K562 (cell line): ENCODE results near the gene KIF18B. TPM values are rescaled to one million over a fixed set of nuclear protein-coding genes. Genes with fewer than 3 reads are reported as not detected.

ENCODE experiments used
- CBX8 ChIP-seq: fragments of 200-600 bp; sonication (generic); IDR thresholded peaks from 2 replicates; pipeline ENCODE4 v1.6.1; 2012; ENCODE audit warnings: borderline replicate concordance, mixed run types, low read depth, mild to moderate bottlenecking, moderate library complexity, mixed read lengths, low read length, control low read depth, inconsistent platforms; ENCODE audit not compliant: poor library complexity, severe bottlenecking; ENCODE audit errors: extremely low read depth
- E2F8 ChIP-seq: fragments of 450-650 bp; IDR thresholded peaks from 2 replicates; pipeline ENCODE4 v1.7.1; 2018; ENCODE audit warnings: mild to moderate bottlenecking, low read depth; ENCODE audit not compliant: partially characterized antibody
- GTF2F1 ChIP-seq: IDR thresholded peaks from 2 replicates; pipeline ENCODE4 v1.6.1; 2011; ENCODE audit warnings: low read depth, low read length, improper control_type of control experiment
- HDAC3 ChIP-seq: fragments of 450-650 bp; IDR thresholded peaks from 2 replicates; pipeline ENCODE4 v1.6.1; 2018; ENCODE audit warnings: borderline replicate concordance, mild to moderate bottlenecking, moderate library complexity; ENCODE audit not compliant: partially characterized antibody
- KLF1 ChIP-seq: fragments of 450-650 bp; IDR thresholded peaks from 2 replicates; pipeline ENCODE4 v1.6.1; 2016; ENCODE audit warnings: missing genetic modification characterization, missing compliant biosample characterization
- KLF10 ChIP-seq: fragments of 250-450 bp; sonication (Bioruptor Pico); IDR thresholded peaks from 2 replicates; pipeline ENCODE4 v1.6.1; 2021; ENCODE audit warnings: matching md5 sums
- SOX6 ChIP-seq: fragments of 450-650 bp; IDR thresholded peaks from 2 replicates; pipeline ENCODE4 v1.6.1; 2014; ENCODE audit warnings: mild to moderate bottlenecking
- THRB ChIP-seq: fragments of 450-650 bp; formaldehyde crosslinking; conservative IDR thresholded peaks from 2 replicates; pipeline ENCODE4 v1.4.0; 2022; ENCODE audit warnings: mild to moderate bottlenecking, missing genetic modification characterization
- TOE1 ChIP-seq, 2 experiments: fragments of 450-650 bp in 1 of 2; sonication (generic) in 1 of 2; formaldehyde crosslinking in 1 of 2; IDR thresholded peaks; 2 replicates each; pipeline versions ENCODE4 v1.7.1 to v1.8.0; 2016 to 2022; ENCODE audit warnings: borderline replicate concordance in 2 of 2, mild to moderate bottlenecking in 2 of 2, antibody characterized with exemption in 1 of 2, inconsistent platforms in 1 of 2, low read depth in 1 of 2, missing genetic modification reagents in 1 of 2, moderate library complexity in 1 of 2
- USF2 ChIP-seq: sonication (generic); formaldehyde crosslinking; IDR thresholded peaks from 2 replicates; pipeline ENCODE4 v1.5.0; 2020; ENCODE audit warnings: missing genetic modification reagents
- ZFP36 ChIP-seq: fragments of 150-350 bp; IDR thresholded peaks from 2 replicates; pipeline ENCODE4 v1.6.1; 2018; ENCODE audit warnings: low read length, low read depth; ENCODE audit not compliant: partially characterized antibody
- ZNF253 ChIP-seq: fragments of 250-450 bp; sonication (Bioruptor Pico); conservative IDR thresholded peaks from 2 replicates; pipeline ENCODE4 v1.6.1; 2021; ENCODE audit warnings: mild to moderate bottlenecking
- ZNF561 ChIP-seq: fragments of 450-650 bp; formaldehyde crosslinking; conservative IDR thresholded peaks from 2 replicates; pipeline ENCODE4 v1.4.0; 2020; ENCODE audit warnings: mild to moderate bottlenecking, moderate library complexity
- ZNF766 ChIP-seq: fragments of 200-800 bp; sonication (Bioruptor generic); conservative IDR thresholded peaks from 2 replicates; pipeline ENCODE4 v1.6.1; 2016; ENCODE audit warnings: missing genetic modification characterization, missing compliant biosample characterization
- polyA plus RNA-seq, 8 experiments: library from polyadenylated mRNA; depleted of rRNA in 4 of 8; stranded (reverse) in 5 of 8; unstranded in 3 of 8; fragments of >200 nt; fragmentation: Nextera tagmentation in 2 of 8; fragmentation: Illumina TruSeq in 1 of 8; extraction: Ambion mirVana in 2 of 8; extraction: Trizol in 1 of 8; gene quantifications; 2 replicates each; pipeline versions ENCODE4 v1.2.1 to v1.2.3, GENCODE V29; 2011 to 2014; ENCODE audit warnings: inconsistent platforms in 1 of 8, missing spikeins in 1 of 8
- total RNA-seq, 7 experiments: library from RNA; depleted of rRNA in 6 of 7; stranded (reverse); fragments of >200 nt in 6 of 7; fragmentation: Illumina TruSeq in 2 of 7; extraction: Trizol in 2 of 7; gene quantifications; 2 replicates each; pipeline versions ENCODE4 v1.2.1 to v1.2.3, GENCODE V29; 2011 to 2021; ENCODE audit warnings: low replicate concordance in 1 of 7
- TF ChIP-seq, protein P1 (sequence below): sonication (generic); formaldehyde crosslinking; IDR thresholded peaks from 2 replicates; pipeline ENCODE4 v1.8.1; 2023; ENCODE audit warnings: mild to moderate bottlenecking, missing genetic modification reagents
- TF ChIP-seq, protein P2 (sequence below): fragments of 450-650 bp; IDR thresholded peaks from 2 replicates; pipeline ENCODE4 v1.6.1; 2014; ENCODE audit warnings: low read depth, mild to moderate bottlenecking, moderate library complexity, borderline replicate concordance

The KIF18B gene
- total and polyA plus RNA-seq, 9 of the 15 experiments (the other 6 are each of a cell fraction or from before 2014, with no cell fraction given): 2.0 to 42.8 (median 13.2) TPM

DNA sequence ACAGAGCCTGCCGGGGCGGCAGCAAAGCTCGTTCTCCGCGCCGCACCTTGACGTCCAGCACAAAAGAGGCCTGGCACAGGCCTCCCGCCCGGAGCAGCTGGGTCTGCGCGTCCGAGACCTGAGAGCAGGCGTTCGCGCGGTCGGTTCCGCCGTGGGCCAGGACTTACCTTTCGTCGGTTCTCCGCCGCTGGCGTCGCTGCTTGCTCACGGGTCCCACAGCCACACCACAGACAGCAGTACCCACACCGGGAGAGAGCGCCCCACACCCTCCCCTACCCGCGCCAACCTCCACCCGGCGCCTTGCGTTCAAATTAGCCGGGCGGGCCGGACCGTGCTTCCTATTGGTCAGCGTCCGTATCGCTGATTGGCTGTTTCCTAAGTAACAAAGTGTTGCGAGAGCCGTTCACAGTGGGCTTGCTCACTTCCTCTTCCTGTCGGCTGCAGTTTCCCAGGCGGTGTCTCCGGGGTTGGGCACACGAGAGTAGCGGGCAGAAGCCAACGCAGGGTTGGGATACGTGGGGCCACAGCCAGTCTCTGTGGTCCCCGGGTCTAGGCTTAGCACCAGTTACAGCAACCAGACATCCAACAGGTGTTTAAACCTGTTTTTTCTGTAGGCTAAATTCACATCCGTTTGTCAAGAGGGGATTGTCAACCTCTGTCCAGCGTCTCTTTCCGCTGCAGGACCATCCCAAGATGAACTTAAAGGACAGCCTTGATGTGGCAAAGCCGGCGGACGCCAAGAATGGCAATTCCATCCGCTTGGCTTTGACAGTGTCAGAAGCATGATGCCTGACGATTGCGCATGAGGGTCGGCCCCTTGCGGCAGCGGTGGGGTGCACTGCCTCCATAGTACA lies at the start of gene KIF18B (continued):
- TF ChIP-seq E2F8 (peak; percentile 64), CBX8 (no peak), ZNF561 (CRISPR knock-in tag) (no peak), USF2 (CRISPR knock-in tag) (no peak), KLF1 (tag) (no peak), KLF10 (CRISPR knock-in tag) (no peak), ZFP36 (no peak), ZNF253 (no peak), HDAC3 (no peak), THRB (CRISPR knock-in tag) (no peak), SOX6 (no peak), ZNF766 (CRISPR knock-in tag) (peak; percentile 70), TOE1 (IDR thresholded peaks at IDR 0.05; ENCODE audit: borderline replicate concordance) (peak; percentile 30; the same call in 1 of the 2 replicates), TOE1 (CRISPR knock-in tag; IDR thresholded peaks at IDR 0.05; ENCODE audit: borderline replicate concordance, low read depth) (peak; percentile 79; the same call in 1 of the 2 replicates), GTF2F1 (no peak; the same call in 1 of the 2 replicates)
- TF ChIP-seq, protein P1, sequence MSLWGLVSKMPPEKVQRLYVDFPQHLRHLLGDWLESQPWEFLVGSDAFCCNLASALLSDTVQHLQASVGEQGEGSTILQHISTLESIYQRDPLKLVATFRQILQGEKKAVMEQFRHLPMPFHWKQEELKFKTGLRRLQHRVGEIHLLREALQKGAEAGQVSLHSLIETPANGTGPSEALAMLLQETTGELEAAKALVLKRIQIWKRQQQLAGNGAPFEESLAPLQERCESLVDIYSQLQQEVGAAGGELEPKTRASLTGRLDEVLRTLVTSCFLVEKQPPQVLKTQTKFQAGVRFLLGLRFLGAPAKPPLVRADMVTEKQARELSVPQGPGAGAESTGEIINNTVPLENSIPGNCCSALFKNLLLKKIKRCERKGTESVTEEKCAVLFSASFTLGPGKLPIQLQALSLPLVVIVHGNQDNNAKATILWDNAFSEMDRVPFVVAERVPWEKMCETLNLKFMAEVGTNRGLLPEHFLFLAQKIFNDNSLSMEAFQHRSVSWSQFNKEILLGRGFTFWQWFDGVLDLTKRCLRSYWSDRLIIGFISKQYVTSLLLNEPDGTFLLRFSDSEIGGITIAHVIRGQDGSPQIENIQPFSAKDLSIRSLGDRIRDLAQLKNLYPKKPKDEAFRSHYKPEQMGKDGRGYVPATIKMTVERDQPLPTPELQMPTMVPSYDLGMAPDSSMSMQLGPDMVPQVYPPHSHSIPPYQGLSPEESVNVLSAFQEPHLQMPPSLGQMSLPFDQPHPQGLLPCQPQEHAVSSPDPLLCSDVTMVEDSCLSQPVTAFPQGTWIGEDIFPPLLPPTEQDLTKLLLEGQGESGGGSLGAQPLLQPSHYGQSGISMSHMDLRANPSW (CRISPR knock-in tag): peak; percentile 66; the same call in 1 of the 2 replicates
- TF ChIP-seq, protein P2, sequence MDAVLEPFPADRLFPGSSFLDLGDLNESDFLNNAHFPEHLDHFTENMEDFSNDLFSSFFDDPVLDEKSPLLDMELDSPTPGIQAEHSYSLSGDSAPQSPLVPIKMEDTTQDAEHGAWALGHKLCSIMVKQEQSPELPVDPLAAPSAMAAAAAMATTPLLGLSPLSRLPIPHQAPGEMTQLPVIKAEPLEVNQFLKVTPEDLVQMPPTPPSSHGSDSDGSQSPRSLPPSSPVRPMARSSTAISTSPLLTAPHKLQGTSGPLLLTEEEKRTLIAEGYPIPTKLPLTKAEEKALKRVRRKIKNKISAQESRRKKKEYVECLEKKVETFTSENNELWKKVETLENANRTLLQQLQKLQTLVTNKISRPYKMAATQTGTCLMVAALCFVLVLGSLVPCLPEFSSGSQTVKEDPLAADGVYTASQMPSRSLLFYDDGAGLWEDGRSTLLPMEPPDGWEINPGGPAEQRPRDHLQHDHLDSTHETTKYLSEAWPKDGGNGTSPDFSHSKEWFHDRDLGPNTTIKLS: peak; percentile 56; the same call in 1 of the 2 replicates
